ENCODE data around the gene TMEM185B. TPM values are rescaled to one million over a fixed set of nuclear protein-coding genes. Genes with fewer than 3 reads are reported as not detected.
A peak's percentile ranks its signal among the peaks of the same experiment; 100 is the strongest.

TMEM185B gene
- total RNA-seq, 1 donor from 2014 or later, result 27.9 TPM

GRCh38 chr2:120243875-120244553 lies 20.8 kb upstream of the TMEM185B start:
- Histone ChIP-seq H3K9me3 (ENCODE audit: insufficient read depth, low read depth, low read length) (no peaks in the 10 kb centered on the region), H3K36me3 (ENCODE audit: insufficient read depth, low read length) (no peaks in the 10 kb centered on the region), H3K4me1 (ENCODE audit: insufficient read depth, low read length) (peaks cover 18% of the 10 kb centered on the region), H3K9ac (ENCODE audit: low read length) (no peak overlapping the region), H4K20me1 (ENCODE audit: insufficient read depth, low read length) (no peaks in the 10 kb centered on the region), H2AFZ (ENCODE audit: low read depth, low read length) (no peak overlapping the region), H3K27ac (ENCODE audit: low read depth, low read length) (no peak overlapping the region), H3K79me2 (ENCODE audit: insufficient read depth, low read length) (no peaks in the 10 kb centered on the region), H3K4me2 (ENCODE audit: low read length) (no peak overlapping the region), H3K4me3 (ENCODE audit: insufficient read depth, low read depth, low read length) (no peak overlapping the region), H3K27me3 (ENCODE audit: insufficient read depth, low read length) (peaks cover 3% of the 10 kb centered on the region)
- DNase-seq (ENCODE audit: low read depth), result no peak
- FAIRE-seq, result no peak
- Mint-ChIP-seq H3K4me3 (ENCODE audit: unreplicated experiment) (no peak overlapping the region), H3K9me3 (ENCODE audit: unreplicated experiment) (no peaks in the 10 kb centered on the region), H3K27me3 (ENCODE audit: low read depth, unreplicated experiment) (peaks cover 17% of the 10 kb centered on the region), H3K27ac (ENCODE audit: unreplicated experiment) (no peak overlapping the region), H3K4me1 (ENCODE audit: low read depth, unreplicated experiment) (peaks cover 21% of the 10 kb centered on the region), H3K36me3 (ENCODE audit: low read depth, unreplicated experiment) (no peaks in the 10 kb centered on the region)
- no peak for TF ChIP-seq EZH2 (IDR thresholded peaks at IDR 0.05; ENCODE audit: insufficient read depth, low read length)
- TF ChIP-seq CTCF (IDR thresholded peaks at IDR 0.05; ENCODE audit: insufficient read depth, low read depth, low read length), result no peak

GRCh38 chr2:120243211-120243610 lies 20.0 kb upstream of the TMEM185B start:
- peaks cover 29% of the 10 kb centered on the region for H3K4me1 Mint-ChIP-seq (ENCODE audit: low read depth, unreplicated experiment)
- no peak for FAIRE-seq

More at GRCh38 chr2:120243211-120243610, 20.0 kb upstream of the TMEM185B start:
- no peaks in the 10 kb centered on the region for H3K36me3 ChIP-seq (ENCODE audit: insufficient read depth, low read length)
- DNase-seq (ENCODE audit: low read depth), result peak; percentile 28
- TF ChIP-seq EZH2 (IDR thresholded peaks at IDR 0.05; ENCODE audit: insufficient read depth, low read length) (no peak), CTCF (IDR thresholded peaks at IDR 0.05; ENCODE audit: insufficient read depth, low read depth, low read length) (no peak)
- Mint-ChIP-seq H3K27me3 (ENCODE audit: low read depth, unreplicated experiment) (peaks cover 12% of the 10 kb centered on the region), H3K27ac (ENCODE audit: unreplicated experiment) (peak overlapping the region; percentile 82), H3K36me3 (ENCODE audit: low read depth, unreplicated experiment) (no peaks in the 10 kb centered on the region), H3K4me3 (ENCODE audit: unreplicated experiment) (no peak overlapping the region), H3K9me3 (ENCODE audit: unreplicated experiment) (no peaks in the 10 kb centered on the region)
- H3K9ac ChIP-seq (ENCODE audit: low read length), result no peak overlapping the region
- H2AFZ ChIP-seq (ENCODE audit: low read depth, low read length), result peak overlapping the region; percentile 54
- H3K27me3 ChIP-seq (ENCODE audit: insufficient read depth, low read length), result peaks cover 3% of the 10 kb centered on the region
- H4K20me1 ChIP-seq (ENCODE audit: insufficient read depth, low read length), result no peaks in the 10 kb centered on the region
- no peaks in the 10 kb centered on the region for H3K79me2 ChIP-seq (ENCODE audit: insufficient read depth, low read length)
- H3K4me3 ChIP-seq (ENCODE audit: insufficient read depth, low read depth, low read length), result no peak overlapping the region
- H3K4me2 ChIP-seq (ENCODE audit: low read length), result peak overlapping the region; percentile 37
- H3K27ac ChIP-seq (ENCODE audit: low read depth, low read length), result no peak overlapping the region
- H3K9me3 ChIP-seq (ENCODE audit: insufficient read depth, low read depth, low read length), result no peaks in the 10 kb centered on the region
- H3K4me1 ChIP-seq (ENCODE audit: insufficient read depth, low read length), result peaks cover 26% of the 10 kb centered on the region

All from astrocyte (in vitro differentiated cells and primary cell).